Neuronal stem cell (in vitro differentiated cells): Measurements from ENCODE around the gene CHST12.

Experiments used
- DNase-seq: peaks from one replicate; pipeline ENCODE4 v3.0.0-alpha.2; 2013; ENCODE audit warnings: low spot score
- H2AFZ ChIP-seq: one replicate; pipeline ENCODE4 v1.6.1; 2013; ENCODE audit warnings: mild to moderate bottlenecking, low read length, inconsistent platforms
- H2AK5ac ChIP-seq: 2 replicates; pipeline ENCODE4 v1.6.1; 2013; ENCODE audit warnings: low read depth, mild to moderate bottlenecking, inconsistent platforms, low read length, moderate library complexity, mixed read lengths
- H2BK120ac ChIP-seq: 2 replicates; pipeline ENCODE4 v1.6.1; 2013; ENCODE audit warnings: low read depth, mild to moderate bottlenecking, inconsistent platforms, low read length, moderate library complexity, mixed read lengths
- H2BK12ac ChIP-seq: one replicate; pipeline ENCODE4 v1.6.1; 2013; ENCODE audit warnings: low read length, inconsistent platforms
- H2BK15ac ChIP-seq: 2 replicates; pipeline ENCODE4 v1.6.1; 2013; ENCODE audit warnings: mild to moderate bottlenecking, low read length, inconsistent platforms, mixed read lengths
- H2BK5ac ChIP-seq: one replicate; pipeline ENCODE4 v1.6.1; 2013; ENCODE audit warnings: inconsistent platforms, mild to moderate bottlenecking, low read length, moderate library complexity
- H3K14ac ChIP-seq: one replicate; pipeline ENCODE4 v1.6.1; 2013; ENCODE audit warnings: low read length, inconsistent platforms
- H3K18ac ChIP-seq: 2 replicates; pipeline ENCODE4 v1.6.1; 2013; ENCODE audit warnings: low read length, inconsistent platforms
- H3K23ac ChIP-seq: 2 replicates; pipeline ENCODE4 v1.6.1; 2013; ENCODE audit warnings: low read depth, mild to moderate bottlenecking, mixed read lengths, low read length, inconsistent platforms; ENCODE audit not compliant: poor library complexity
- H3K27ac ChIP-seq: replicated peaks from 3 replicates; pipeline ENCODE4 v1.5.1; 2013; ENCODE audit warnings: low read length, inconsistent platforms
- H3K27me3 ChIP-seq, 3 experiments: 2 replicates each; pipeline ENCODE4 v1.6.1; 2013; ENCODE audit warnings: low read length in 3 of 3, mild to moderate bottlenecking in 2 of 3, inconsistent platforms in 1 of 3, low read depth in 1 of 3, mixed read lengths in 1 of 3, moderate library complexity in 1 of 3; ENCODE audit not compliant: control insufficient read depth in 3 of 3, insufficient read depth in 3 of 3
- H3K36me3 ChIP-seq, 2 donors: replicated peaks in 1 of 2; 2 replicates each; pipeline ENCODE4 v1.6.1; 2013; ENCODE audit warnings: low read length in 2 of 2; ENCODE audit not compliant: control insufficient read depth in 2 of 2, insufficient read depth in 2 of 2
- H3K4ac ChIP-seq: 2 replicates; pipeline ENCODE4 v1.6.1; 2013; ENCODE audit warnings: inconsistent platforms, mild to moderate bottlenecking, low read length, moderate library complexity
- H3K4me1 ChIP-seq, 2 donors: 1 replicate in 1 of 2; 2 replicates in 1 of 2; pipeline ENCODE4 v1.6.1; 2013; ENCODE audit warnings: low read length in 2 of 2, low read depth in 1 of 2; ENCODE audit not compliant: control insufficient read depth in 2 of 2, insufficient read depth in 1 of 2
- H3K4me2 ChIP-seq: one replicate; pipeline ENCODE4 v1.6.1; 2013; ENCODE audit warnings: mild to moderate bottlenecking, low read length, inconsistent platforms; ENCODE audit not compliant: insufficient read depth, poor library complexity, severe bottlenecking
- H3K4me3 ChIP-seq, 2 donors: 2 replicates each; pipeline ENCODE4 v1.5.1; 2013; ENCODE audit warnings: low read length in 2 of 2, mild to moderate bottlenecking in 2 of 2, inconsistent platforms in 1 of 2, moderate library complexity in 1 of 2
- H3K79me1 ChIP-seq: one replicate; pipeline ENCODE4 v1.6.1; 2013; ENCODE audit warnings: low read depth, mild to moderate bottlenecking, inconsistent platforms, low read length, moderate library complexity
- H3K9ac ChIP-seq: one replicate; pipeline ENCODE4 v1.6.1; 2013; ENCODE audit warnings: mild to moderate bottlenecking, low read depth, low read length, inconsistent platforms; ENCODE audit not compliant: poor library complexity
- H3K9me3 ChIP-seq, 2 donors: replicated peaks in 1 of 2; 2 replicates each; pipeline versions ENCODE3 to v1.6.1; 2013; ENCODE audit warnings: low read length in 2 of 2, mild to moderate bottlenecking in 2 of 2, inconsistent platforms in 1 of 2, low read depth in 1 of 2, mixed read lengths in 1 of 2, moderate library complexity in 1 of 2; ENCODE audit not compliant: control insufficient read depth in 2 of 2, insufficient read depth in 1 of 2
- H4K8ac ChIP-seq: one replicate; pipeline ENCODE4 v1.6.1; 2013; ENCODE audit warnings: low read depth, mild to moderate bottlenecking, inconsistent platforms, low read length, moderate library complexity
- H4K91ac ChIP-seq: one replicate; pipeline ENCODE4 v1.6.1; 2013; ENCODE audit warnings: low read length, low read depth, mild to moderate bottlenecking, inconsistent platforms; ENCODE audit not compliant: poor library complexity
- WGBS, 2 donors: extraction: QIAGEN DNeasy Blood & Tissue Kit; methylation state at CpG; one replicate each; pipeline ENCODE4 v1.1.7; 2013; ENCODE audit warnings: missing lambda C conversion rate in 2 of 2, mixed read lengths in 1 of 2; ENCODE audit not compliant: insufficient read length in 2 of 2, insufficient replicate concordance in 1 of 2; ENCODE audit errors: extremely low coverage in 2 of 2; 5-methylcytosine and 5-hydroxymethylcytosine counted together

CHST12 gene

GRCh38 chr7:2409745-2410414, 6.5 kb downstream of the CHST12 start:
- H3K14ac ChIP-seq: no peak overlapping the region
- no peak overlapping the region for H4K91ac ChIP-seq
- no peak overlapping the region for H3K4me2 ChIP-seq
- H2AFZ ChIP-seq: no peak overlapping the region
- peaks cover 6% of the 10 kb centered on the region for H3K79me1 ChIP-seq
- H3K23ac ChIP-seq: no peak overlapping the region
- H3K9me3 ChIP-seq: no peaks in the 10 kb centered on the region
- H2AK5ac ChIP-seq: no peak overlapping the region
- H3K27me3 ChIP-seq: no peaks in the 10 kb centered on the region
- H3K4me1 ChIP-seq: peaks cover 6 to 8% of the 10 kb centered on the region in 2 donors
- H3K36me3 ChIP-seq: peaks cover 0 to under 1% of the 10 kb centered on the region in 2 donors
- no peak overlapping the region for H2BK5ac ChIP-seq
- no CpG with 5 or more reads among the region's 15 CpGs for WGBS, 2 donors
- no peak for DNase-seq
- H3K4me3 ChIP-seq: no peak overlapping the region
- H2BK12ac ChIP-seq: no peak overlapping the region
- H2BK15ac ChIP-seq: no peak overlapping the region
- H3K4ac ChIP-seq: no peak overlapping the region
- H4K8ac ChIP-seq: no peak overlapping the region
- no peak overlapping the region for H2BK120ac ChIP-seq
- H3K9ac ChIP-seq: no peak overlapping the region
- H3K18ac ChIP-seq: no peak overlapping the region
- no peak overlapping the region for H3K27ac ChIP-seq

GRCh38 chr7:2411049-2411448, 7.6 kb downstream of the CHST12 start:
- no peak overlapping the region for H2AK5ac ChIP-seq
- no peak overlapping the region for H2BK12ac ChIP-seq
- no peak overlapping the region for H3K4ac ChIP-seq
- H3K18ac ChIP-seq: no peak overlapping the region
- no peak overlapping the region for H2BK15ac ChIP-seq
- H4K91ac ChIP-seq: no peak overlapping the region
- no peak overlapping the region for H3K27ac ChIP-seq
- DNase-seq: no peak
- no peak overlapping the region for H2BK5ac ChIP-seq
- H2AFZ ChIP-seq: no peak overlapping the region
- peaks cover 4 to 8% of the 10 kb centered on the region in 2 donors for H3K4me1 ChIP-seq
- WGBS, 2 donors: no CpG with 5 or more reads among the region's 1 CpG
- no peaks in the 10 kb centered on the region for H3K79me1 ChIP-seq
- H2BK120ac ChIP-seq: no peak overlapping the region
- H3K14ac ChIP-seq: no peak overlapping the region
- H3K23ac ChIP-seq: no peak overlapping the region
- no peaks in the 10 kb centered on the region for H3K27me3 ChIP-seq
- H4K8ac ChIP-seq: no peak overlapping the region
- H3K9me3 ChIP-seq: no peaks in the 10 kb centered on the region
- no peak overlapping the region for H3K4me3 ChIP-seq
- no peak overlapping the region for H3K4me2 ChIP-seq
- H3K36me3 ChIP-seq: no peaks in the 10 kb centered on the region
- H3K9ac ChIP-seq: no peak overlapping the region

- H2BK12ac ChIP-seq: no peak overlapping the region
- H3K4me1 ChIP-seq: peaks cover 4 to 8% of the 10 kb centered on the region in 2 donors
- no peak for DNase-seq
- H4K91ac ChIP-seq: no peak overlapping the region
- H3K23ac ChIP-seq: no peak overlapping the region
- H3K79me1 ChIP-seq: no peaks in the 10 kb centered on the region
- no peak overlapping the region for H3K4me2 ChIP-seq
- no peak overlapping the region for H4K8ac ChIP-seq
- WGBS, 2 donors: no CpG with 5 or more reads among the region's 12 CpGs
- no peak overlapping the region for H3K4ac ChIP-seq
- H3K14ac ChIP-seq: no peak overlapping the region
- no peak overlapping the region for H3K9ac ChIP-seq
- no peak overlapping the region for H3K4me3 ChIP-seq
- H2AK5ac ChIP-seq: no peak overlapping the region
- H3K18ac ChIP-seq: no peak overlapping the region
- no peak overlapping the region for H2BK15ac ChIP-seq
- no peak overlapping the region for H2BK5ac ChIP-seq
- no peaks in the 10 kb centered on the region for H3K36me3 ChIP-seq
- no peak overlapping the region for H2AFZ ChIP-seq
- no peaks in the 10 kb centered on the region for H3K27me3 ChIP-seq
- no peak overlapping the region for H2BK120ac ChIP-seq
- H3K27ac ChIP-seq: no peak overlapping the region
- no peaks in the 10 kb centered on the region for H3K9me3 ChIP-seq
Measured at GRCh38 chr7:2411815-2412586, 8.6 kb downstream of the CHST12 start.

GRCh38 chr7:2412587-2413201, 9.3 kb downstream of the CHST12 start:
- Histone ChIP-seq H4K8ac (no peak overlapping the region), H4K91ac (no peak overlapping the region), H3K79me1 (peaks cover 2% of the 10 kb centered on the region), H3K9me3 (no peaks in the 10 kb centered on the region), H3K4me3 (no peak overlapping the region), H3K27me3 (no peaks in the 10 kb centered on the region), H3K14ac (no peak overlapping the region), H3K4me2 (no peak overlapping the region), H3K36me3 (no peaks in the 10 kb centered on the region), H2AFZ (no peak overlapping the region), H2AK5ac (no peak overlapping the region), H2BK120ac (no peak overlapping the region), H2BK15ac (no peak overlapping the region), H3K4me1 (peaks cover 4 to 8% of the 10 kb centered on the region in 2 donors), H2BK12ac (no peak overlapping the region), H3K4ac (no peak overlapping the region), H3K18ac (no peak overlapping the region), H3K9ac (no peak overlapping the region), H3K27ac (no peak overlapping the region), H2BK5ac (no peak overlapping the region), H3K23ac (no peak overlapping the region)
- WGBS, 2 donors: no CpG with 5 or more reads among the region's 3 CpGs
- no peak for DNase-seq
